Right cardiac atrium (tissue), 5 donors: ENCODE data around the gene ACACB. TPM values are rescaled to one million over a fixed set of nuclear protein-coding genes. Genes with fewer than 3 reads are reported as not detected.
"Not testable (repeated sequence)": the region's sequence is repeated elsewhere in the genome, so short reads cannot be mapped to it uniquely, and the experiment has no call there.

Experiments used
- ATAC-seq, 2 donors: fragments of 200-7000 bp; cut with Tn5 transposase; one replicate each; pipeline versions ENCODE4 v1.8.0 to v1.9.1; 2020; ENCODE audit warnings: moderate library complexity in 2 of 2, mild to moderate bottlenecking in 1 of 2
- DNase-seq, 3 donors: peaks; one replicate each; pipeline ENCODE4 v3.0.0-alpha.2; 2020
- H3K27ac ChIP-seq: one replicate; pipeline ENCODE4 v1.5.1; 2013; ENCODE audit warnings: mild to moderate bottlenecking, low read length, control low read depth, moderate library complexity
- H3K27me3 ChIP-seq: one replicate; pipeline ENCODE4 v1.6.1; 2013; ENCODE audit not compliant: control insufficient read depth, insufficient read depth
- H3K4me1 ChIP-seq: one replicate; pipeline ENCODE4 v1.6.1; 2013; ENCODE audit warnings: low read length; ENCODE audit not compliant: control insufficient read depth, insufficient read depth
- H3K4me3 ChIP-seq: one replicate; pipeline ENCODE4 v1.5.1; 2013; ENCODE audit warnings: low read length, control low read depth
- H3K9me3 ChIP-seq: one replicate; pipeline ENCODE4 v1.6.1; 2013; ENCODE audit warnings: low read length; ENCODE audit not compliant: control insufficient read depth
- WGBS: extraction: QIAGEN DNeasy Blood & Tissue Kit; methylation state at CpG from one replicate; pipeline ENCODE4 v1.1.7; 2013; 5-methylcytosine and 5-hydroxymethylcytosine counted together
- intact Hi-C, 4 donors: fragments of 100-400 bp; cut with DNase I; formaldehyde crosslinking; loops; one replicate each; pipeline versions ENCODE4 v1.11.0 to v1.14.0; 2022 to 2023
- polyA plus RNA-seq: library from polyadenylated mRNA; stranded (reverse); fragments of 200-250 nt; gene quantifications from one replicate; pipeline ENCODE4 v1.2.3, GENCODE V29; 2013
- total RNA-seq, 4 donors: library from RNA; stranded (reverse); fragmentation: NEBNext Ultra II Directional; extraction: Animal tissue kit (Norgen Biotek cat#: 25700); gene quantifications; one replicate each; pipeline ENCODE4 v1.2.1, GENCODE V29; 2021
- donor health status: healthy with polysubstance abuse.
- donor health status: DM: no; HTN: yes; CAD: no.
- donor health status: DM: no; HTN: no; CAD: no.
- donor health status: DM: no; HTN: yes; CAD: no; lungs with severe emphysema.
- donor health status: DM: yes; HTN: yes; CAD: no.

ACACB gene
- total and polyA plus RNA-seq, 5 donors, result 87.1 to 128 (median 115) TPM

DNA sequence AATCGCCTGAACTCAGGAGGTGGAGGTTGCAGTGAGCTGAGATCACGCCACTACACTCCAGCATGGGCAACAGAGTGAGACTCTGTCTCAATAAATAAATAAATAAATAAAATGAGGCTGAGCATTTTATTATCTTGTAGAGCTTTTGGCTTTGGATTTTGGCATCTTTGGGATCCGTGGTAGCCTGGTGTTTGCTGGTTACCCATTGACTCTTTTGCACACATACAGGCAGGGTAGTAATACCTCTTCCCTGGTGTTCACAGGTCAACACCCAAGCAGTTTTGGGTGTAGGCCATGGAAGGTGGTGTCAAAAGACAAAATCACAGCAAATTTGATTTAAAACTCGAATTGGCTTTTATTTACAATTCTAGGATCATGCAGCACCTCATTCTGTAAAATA lies 27.8 kb downstream of the ACACB start:
- Histone ChIP-seq H3K27ac (no peak overlapping the region), H3K27me3 (no peaks in the 10 kb centered on the region), H3K9me3 (no peaks in the 10 kb centered on the region), H3K4me1 (peaks cover 4% of the 10 kb centered on the region), H3K4me3 (no peak overlapping the region)
- ATAC-seq (no peak), DNase-seq (no peak)
- WGBS, result 54% methylated on average over 4 of the region's 4 CpGs
- intact Hi-C loops, result no loop called here

DNA sequence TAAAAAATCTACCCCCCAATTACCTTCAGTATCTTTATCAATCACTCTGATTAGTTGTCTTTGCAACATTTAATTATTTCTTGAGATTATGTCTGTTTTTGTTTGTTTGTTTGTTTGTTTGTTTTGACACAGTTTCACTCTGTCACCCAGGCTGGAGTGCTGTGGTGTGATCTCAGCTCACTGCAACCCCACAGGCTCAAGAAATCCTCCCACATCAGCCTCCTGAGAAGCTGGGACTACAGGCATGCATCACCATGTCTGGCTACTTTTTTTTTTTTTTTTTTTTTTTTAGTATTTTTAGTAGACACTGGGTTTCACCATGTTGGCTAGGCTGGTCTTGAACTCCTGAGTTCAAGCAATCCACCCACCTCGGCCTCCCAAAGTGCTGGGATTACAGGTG lies 30.7 kb downstream of the ACACB start:
- H3K4me3 ChIP-seq, H3K27me3 ChIP-seq, H3K27ac ChIP-seq, intact Hi-C loops, ATAC-seq, H3K9me3 ChIP-seq, H3K4me1 ChIP-seq, DNase-seq: not testable (repeated sequence)
- WGBS, result 98% methylated on average over 1 of the region's 1 CpG

DNA sequence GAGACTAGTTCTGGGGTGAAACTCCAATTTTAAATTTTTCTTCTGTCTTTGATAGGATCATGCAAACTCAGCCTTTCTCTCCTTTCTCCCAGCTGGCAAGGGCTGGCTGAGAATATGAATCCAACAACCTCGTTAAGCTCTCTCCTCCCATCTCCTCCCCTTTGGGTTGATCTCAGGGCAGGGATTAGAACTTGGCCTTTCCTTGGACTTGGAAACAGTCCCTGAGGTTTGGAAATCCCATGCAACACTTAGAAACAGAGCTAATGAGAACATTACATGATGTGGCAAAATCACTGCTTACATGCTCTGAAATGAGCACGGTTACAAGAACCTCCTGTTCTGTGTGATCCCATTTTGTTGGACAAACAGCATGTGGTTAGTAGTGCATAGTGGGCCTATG lies 31.6 kb downstream of the ACACB start:
- DNase-seq (peak in 2 of 3 donors; percentile 55 to 70), ATAC-seq (peak; percentile 82 to 88)
- WGBS, result 30% methylated on average over 2 of the region's 2 CpGs
- Histone ChIP-seq H3K9me3 (no peaks in the 10 kb centered on the region), H3K27me3 (no peaks in the 10 kb centered on the region), H3K4me3 (no peak overlapping the region), H3K4me1 (peaks cover 7% of the 10 kb centered on the region), H3K27ac (peak overlapping the region; percentile 49)
- intact Hi-C loops, result no loop called here

DNA sequence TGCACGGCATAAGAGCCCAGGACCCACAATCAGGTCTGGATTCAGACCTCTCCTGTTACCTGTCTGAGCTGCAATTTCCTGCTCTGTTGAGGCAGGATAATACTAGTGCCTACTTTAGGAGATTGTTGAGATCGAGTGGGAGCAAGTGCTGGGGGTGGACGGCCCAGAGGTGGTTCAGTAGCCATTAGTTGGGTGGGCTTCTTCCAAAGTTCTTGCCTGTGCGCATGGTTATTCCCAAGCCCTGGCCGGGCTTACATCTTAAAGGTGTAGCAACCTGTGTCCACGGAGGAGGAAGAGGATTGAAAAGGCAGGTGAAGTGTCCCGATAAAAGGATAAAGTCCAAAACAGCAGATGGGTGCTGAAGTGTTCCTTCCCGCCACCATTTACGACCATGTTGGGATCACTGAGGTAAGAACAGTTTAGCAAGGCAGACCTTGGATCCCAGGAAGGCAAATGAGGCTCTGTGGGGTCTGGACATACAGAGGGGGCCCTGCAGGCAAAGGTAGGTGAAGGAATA lies 33.8 kb downstream of the ACACB start:
- H3K4me3 ChIP-seq, result no peak overlapping the region
- no peaks in the 10 kb centered on the region for H3K27me3 ChIP-seq
- WGBS, result 89% methylated on average over 9 of the region's 9 CpGs
- H3K4me1 ChIP-seq, result peaks cover 7% of the 10 kb centered on the region
- no peaks in the 10 kb centered on the region for H3K9me3 ChIP-seq
- ATAC-seq (no peak), DNase-seq (no peak)
- intact Hi-C loops, result loop anchor here in 1 of 4 donors (5.0 kb wide), 1 partner anchor 33 kb away; the partner anchor contains the start of gene ACACB
- no peak overlapping the region for H3K27ac ChIP-seq

DNA sequence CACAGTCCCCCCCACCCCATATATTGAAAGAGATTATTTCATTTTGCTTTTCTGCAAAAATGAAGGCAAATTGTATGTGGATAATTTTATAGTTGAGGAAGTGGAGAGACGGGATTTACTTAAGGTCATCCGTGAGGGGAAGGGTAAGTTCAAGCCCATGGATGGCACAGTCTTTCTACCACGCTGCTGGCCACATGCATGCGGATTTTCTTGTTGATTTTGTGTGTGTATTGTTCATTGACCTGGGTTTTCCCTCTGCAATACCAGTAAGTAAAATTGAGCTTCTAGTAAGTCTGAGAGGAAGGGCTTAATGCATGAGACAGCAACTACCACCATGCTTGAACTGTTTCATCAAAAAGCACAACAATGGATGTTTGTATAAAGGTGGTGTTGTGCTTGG lies 35.1 kb downstream of the ACACB start:
- Histone ChIP-seq H3K4me3 (no peak overlapping the region), H3K27ac (no peak overlapping the region), H3K27me3 (no peaks in the 10 kb centered on the region), H3K9me3 (no peaks in the 10 kb centered on the region), H3K4me1 (peaks cover 7% of the 10 kb centered on the region)
- 94% methylated on average over 4 of the region's 4 CpGs for WGBS
- no peak for ATAC-seq
- intact Hi-C loops, result loop anchor here in 1 of 4 donors (5.0 kb wide), 1 partner anchor 34 kb away; the partner anchor contains the start of gene ACACB
- DNase-seq, result no peak

DNA sequence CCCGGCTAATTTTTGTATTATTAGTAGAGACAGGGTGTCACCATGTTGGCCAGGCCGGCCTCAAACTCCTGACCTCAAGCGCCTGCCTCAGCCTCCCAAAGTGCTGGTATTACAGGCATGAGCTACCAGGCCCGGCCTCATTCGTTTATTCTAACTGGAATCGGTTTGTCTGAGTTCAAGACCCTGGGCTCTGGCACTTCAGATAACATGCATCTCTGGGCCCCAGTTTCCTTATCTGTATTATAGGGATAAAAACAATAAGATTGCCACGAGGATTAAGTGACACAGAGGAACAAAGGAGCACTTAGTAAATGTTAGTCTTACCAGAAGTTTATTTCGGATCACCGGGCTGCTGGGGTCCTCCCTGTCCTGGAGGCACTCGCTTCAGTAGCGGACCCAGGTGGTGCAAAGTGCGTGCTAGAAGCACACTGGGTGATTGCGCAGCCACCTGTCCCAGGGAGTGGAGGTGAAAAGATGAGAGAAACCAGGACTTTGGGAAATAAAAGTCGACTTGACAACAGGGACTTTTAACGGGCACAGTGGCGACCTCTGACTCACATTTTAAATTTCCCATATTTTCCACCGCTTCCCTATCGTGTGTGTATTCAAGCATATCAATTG lies 37.5 kb downstream of the ACACB start:
- 32% methylated on average over 18 of the region's 18 CpGs for WGBS
- intact Hi-C loops, result loop anchor here in 1 of 4 donors (5.0 kb wide), 1 partner anchor 37 kb away; the partner anchor contains the start of gene ACACB
- peak overlapping the region; percentile 79 for H3K4me3 ChIP-seq
- peak overlapping the region; percentile 55 for H3K27ac ChIP-seq
- no peaks in the 10 kb centered on the region for H3K9me3 ChIP-seq
- DNase-seq, result peak in 1 of 3 donors; percentile 65
- peaks cover 16% of the 10 kb centered on the region for H3K4me1 ChIP-seq
- H3K27me3 ChIP-seq, result no peaks in the 10 kb centered on the region
- ATAC-seq, result peak; percentile 0 to 10

DNA sequence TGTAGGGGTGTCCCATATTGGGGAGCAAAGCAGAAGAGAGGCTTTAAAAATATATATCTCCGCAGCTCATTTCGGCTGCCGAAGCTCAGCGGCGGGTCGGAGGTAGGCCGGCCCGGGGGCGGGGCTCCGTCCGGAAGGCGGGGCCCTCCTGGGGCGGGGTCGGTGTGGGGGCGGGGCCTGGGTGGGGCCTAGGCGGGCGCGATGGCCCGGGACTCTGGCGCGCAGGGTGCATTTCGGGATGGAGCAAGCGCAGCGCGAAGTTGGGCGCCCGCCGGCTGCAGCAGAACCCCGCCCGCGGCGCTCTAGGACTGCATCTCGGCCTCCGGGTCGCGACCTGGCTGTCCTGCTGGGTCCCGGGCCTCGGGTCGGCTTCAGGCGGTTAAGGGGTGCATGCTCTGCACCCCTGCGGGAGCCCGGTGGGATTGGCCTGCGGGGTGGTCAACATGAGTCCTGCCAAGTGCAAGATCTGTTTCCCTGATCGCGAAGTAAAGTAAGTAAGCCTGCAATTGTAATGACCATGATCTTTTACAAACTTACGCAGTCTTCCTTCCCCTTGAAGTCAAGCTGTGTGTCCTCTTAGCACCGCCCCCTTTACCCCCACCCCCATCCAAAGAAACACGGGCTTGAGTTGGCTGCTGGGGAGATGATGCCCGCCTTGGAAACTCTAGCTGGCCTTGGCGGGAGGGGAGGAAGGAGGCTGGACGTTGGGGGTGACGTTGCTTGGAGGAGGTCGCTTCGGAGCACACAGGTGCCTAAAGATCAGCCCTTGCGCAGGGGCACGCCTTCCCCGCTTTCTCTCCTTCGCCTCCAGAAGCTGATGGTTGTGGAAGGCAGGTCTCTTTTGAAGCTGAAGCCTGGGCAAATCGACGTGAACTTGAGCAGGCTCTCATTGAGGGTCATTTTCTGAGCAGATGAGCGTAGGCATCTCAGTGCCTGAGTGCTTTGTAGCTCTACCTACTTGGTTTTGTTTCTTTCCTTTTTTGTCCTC lies 38.4 kb downstream of the ACACB start:
- 2% methylated on average over 61 of the region's 61 CpGs for WGBS
- DNase-seq (peak; percentile 89 to 96 (median 95)), ATAC-seq (peak; percentile 97 to 98)
- Histone ChIP-seq H3K9me3 (no peaks in the 10 kb centered on the region), H3K4me3 (peak overlapping the region; percentile 79), H3K4me1 (peaks cover 14% of the 10 kb centered on the region), H3K27me3 (no peaks in the 10 kb centered on the region), H3K27ac (peak overlapping the region; percentile 87)
- intact Hi-C loops, result loop anchor here in 2 of 4 donors (5.0 kb wide), 2 partner anchors 37 to 42 kb away; partner anchors contain the start of gene ACACB (in 1 of the 2)

DNA sequence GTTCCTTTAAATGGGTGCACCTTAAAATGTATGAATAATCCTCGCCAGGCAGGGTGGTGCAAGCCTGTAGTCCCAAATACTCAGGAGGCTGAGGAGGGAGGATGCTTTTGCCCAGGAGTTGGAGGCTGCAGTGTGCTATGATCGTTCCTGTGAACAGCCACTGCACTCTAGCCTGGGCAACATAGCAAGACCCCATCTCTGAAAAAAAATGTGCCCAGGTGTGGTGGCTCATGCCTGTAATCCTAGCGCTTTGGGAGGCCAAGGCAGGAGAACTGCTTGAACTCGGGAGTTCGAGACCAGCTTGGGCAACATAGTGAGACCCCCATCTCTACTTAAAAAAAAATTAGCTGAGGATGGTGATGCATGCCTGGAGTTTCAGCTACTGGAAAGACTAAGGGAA lies 39.6 kb downstream of the ACACB start:
- Histone ChIP-seq H3K9me3 (no peaks in the 10 kb centered on the region), H3K27me3 (no peaks in the 10 kb centered on the region), H3K4me1 (peaks cover 19% of the 10 kb centered on the region), H3K4me3 (no peak overlapping the region), H3K27ac (no peak overlapping the region)
- intact Hi-C loops, result loop anchor here in 1 of 4 donors (5.0 kb wide), 1 partner anchor 44 kb away; no protein-coding TSS in a partner anchor
- no peak for ATAC-seq
- no peak for DNase-seq
- 97% methylated on average over 5 of the region's 5 CpGs for WGBS

DNA sequence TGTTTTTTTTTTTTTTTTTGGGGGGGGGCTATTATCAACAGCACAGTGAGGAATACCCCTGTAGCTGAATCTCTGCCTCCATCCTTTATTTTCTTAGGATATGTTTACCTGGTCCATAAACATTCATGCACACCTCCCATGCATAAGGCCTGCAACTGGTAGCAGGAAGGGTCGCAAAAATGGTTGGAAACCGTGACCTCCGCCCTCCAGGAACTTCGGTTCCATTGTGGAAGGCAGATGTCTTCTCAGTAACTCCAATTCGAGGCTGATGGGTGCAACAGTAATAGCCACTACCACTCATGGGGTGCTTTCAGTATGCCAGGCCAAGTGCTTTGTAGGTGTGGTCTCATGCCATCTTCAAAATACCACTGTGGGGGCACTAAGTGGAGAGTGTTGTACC lies 40.2 kb downstream of the ACACB start:
- intact Hi-C loops, result loop anchor here in 1 of 4 donors (5.0 kb wide), 1 partner anchor 44 kb away; no protein-coding TSS in a partner anchor
- H3K4me1 ChIP-seq, result peaks cover 22% of the 10 kb centered on the region
- H3K27ac ChIP-seq, result no peak overlapping the region
- no peak overlapping the region for H3K4me3 ChIP-seq
- no peaks in the 10 kb centered on the region for H3K9me3 ChIP-seq
- no peaks in the 10 kb centered on the region for H3K27me3 ChIP-seq
- ATAC-seq (no peak), DNase-seq (no peak)
- WGBS, result 96% methylated on average over 5 of the region's 5 CpGs

DNA sequence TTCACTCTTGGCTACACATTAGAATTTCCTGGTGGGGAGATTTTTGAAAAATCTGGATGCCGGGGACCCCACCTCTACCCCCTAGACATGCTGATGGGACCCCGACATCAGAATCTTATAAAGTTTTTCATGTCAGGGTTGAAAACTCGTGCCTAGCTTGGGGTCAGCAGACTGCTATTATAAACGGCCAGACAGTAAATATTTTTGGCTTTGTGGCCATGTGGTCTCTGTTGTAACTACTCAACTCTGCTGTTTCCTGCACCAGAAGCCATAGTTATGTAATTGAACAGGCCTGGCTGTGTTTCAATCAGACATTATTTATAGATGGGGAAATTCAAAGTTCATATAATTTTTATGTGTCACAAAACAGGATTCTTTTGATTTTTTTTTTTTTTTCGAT lies 41.6 kb downstream of the ACACB start:
- WGBS, result 26% methylated on average over 5 of the region's 5 CpGs

More for the DNA sequence above, 41.6 kb downstream of the ACACB start:
- ATAC-seq (no peak), DNase-seq (no peak)
- intact Hi-C loops, result loop anchor here in 1 of 4 donors (5.0 kb wide), 1 partner anchor 46 kb away; no protein-coding TSS in a partner anchor
- no peaks in the 10 kb centered on the region for H3K9me3 ChIP-seq
- no peak overlapping the region for H3K4me3 ChIP-seq
- peak overlapping the region; percentile 68 for H3K27ac ChIP-seq
- H3K27me3 ChIP-seq, result no peaks in the 10 kb centered on the region
- H3K4me1 ChIP-seq, result peaks cover 28% of the 10 kb centered on the region
